GM12891 (cell line): ENCODE measurements around the gene COX5B. TPM values are rescaled to one million over a fixed set of nuclear protein-coding genes. Genes with fewer than 3 reads are reported as not detected.
"Not testable (repeated sequence)": the region's sequence is repeated elsewhere in the genome, so short reads cannot be mapped to it uniquely, and the experiment has no call there.

Experiments used
- DNase-seq: peaks from one replicate; pipeline ENCODE4 v3.0.0; 2011; ENCODE audit warnings: low spot score; ENCODE audit not compliant: insufficient read length
- FAIRE-seq: peaks from 2 replicates; lab custom pipeline; 2011; peaks lifted over from hg19 to GRCh38; lab: Jason Lieb, UNC
- PAX5 ChIP-seq: IDR thresholded peaks from 2 replicates; pipeline ENCODE4 v1.6.1; 2011; ENCODE audit warnings: low read length, moderate library complexity, mild to moderate bottlenecking; ENCODE audit not compliant: insufficient read depth, severe bottlenecking
- POLR2A ChIP-seq: IDR thresholded peaks from 2 replicates; pipeline ENCODE4 v1.6.1; 2011; ENCODE audit warnings: low read depth, low read length, control low read depth
- POLR2AphosphoS5 ChIP-seq: IDR thresholded peaks from 2 replicates; pipeline ENCODE4 v1.6.1; 2011; ENCODE audit warnings: low read depth, low read length, control low read depth
- POU2F2 ChIP-seq: IDR thresholded peaks from 2 replicates; pipeline ENCODE4 v1.6.1; 2011; ENCODE audit warnings: low read depth, mild to moderate bottlenecking, control low read depth, low read length, moderate library complexity
- SPI1 ChIP-seq: IDR thresholded peaks from 2 replicates; pipeline ENCODE4 v1.6.1; 2011; ENCODE audit warnings: low read depth, low read length, control low read depth
- TAF1 ChIP-seq: IDR thresholded peaks from 2 replicates; pipeline ENCODE4 v1.6.1; 2011; ENCODE audit warnings: low read depth, low read length, control low read depth
- polyA plus RNA-seq: library from polyadenylated mRNA; unstranded; fragments of >200 nt; gene quantifications from one replicate; pipeline ENCODE4 v1.2.1, GENCODE V29; 2012; ENCODE audit warnings: low read depth, missing spikeins, inconsistent platforms; ENCODE audit not compliant: missing spikeins

The COX5B gene
- 373 TPM for polyA plus RNA-seq

DNA sequence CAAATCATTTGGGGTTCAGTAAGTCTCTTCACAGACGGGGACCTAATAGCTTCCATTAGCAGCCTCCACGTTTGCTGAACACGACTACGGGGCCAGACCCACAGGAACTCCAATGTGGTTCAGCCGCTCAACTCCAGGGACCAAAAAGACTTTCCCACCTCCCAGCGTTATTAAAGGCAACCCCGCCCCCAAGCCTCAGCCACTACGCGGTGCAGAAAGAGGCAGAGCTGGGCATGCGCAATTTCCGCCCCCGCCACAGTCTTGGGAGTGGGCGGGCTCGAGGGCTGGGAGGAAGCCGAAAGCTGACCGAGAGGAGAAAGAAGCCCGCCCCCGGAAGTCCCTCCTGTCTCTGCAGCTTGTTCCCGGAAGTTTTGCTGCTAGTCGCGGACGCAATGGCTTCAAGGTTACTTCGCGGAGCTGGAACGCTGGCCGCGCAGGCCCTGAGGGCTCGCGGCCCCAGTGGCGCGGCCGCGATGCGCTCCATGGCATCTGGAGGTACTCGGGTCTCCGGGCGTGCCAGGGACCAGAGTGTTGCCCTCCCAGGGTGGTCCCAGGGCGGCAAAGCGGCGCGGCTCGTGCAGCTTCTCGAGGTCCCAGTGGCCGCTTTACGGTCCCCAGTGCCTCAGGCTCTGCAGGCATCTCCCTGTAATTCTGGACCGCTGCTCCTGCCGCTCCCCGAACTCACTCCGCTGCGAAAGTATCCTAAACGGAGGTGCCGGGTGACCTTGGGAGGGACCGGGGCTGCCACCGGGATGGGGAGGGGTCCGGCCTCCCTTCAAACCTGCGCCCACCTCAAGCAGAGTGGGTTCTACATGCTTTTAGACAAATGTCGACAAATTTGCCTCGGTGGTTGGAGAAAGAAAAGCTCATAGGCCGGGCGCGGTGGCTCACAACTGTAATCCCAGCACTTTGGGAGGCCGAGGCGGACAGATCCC, at the start of gene COX5B:
Gene COX5B (plus strand): TSS at position 368 of the 935 bp plus-strand sequence. CDS start 25 bp downstream, at position 393.
- FAIRE-seq (peak; percentile 87), DNase-seq (peak; percentile 98)
- TF ChIP-seq POU2F2 (no peak), SPI1 (peak; percentile 54), PAX5 (no peak), TAF1 (peak; percentile 99), POLR2A (peak; percentile 93), POLR2AphosphoS5 (peak; percentile 92)

DNA sequence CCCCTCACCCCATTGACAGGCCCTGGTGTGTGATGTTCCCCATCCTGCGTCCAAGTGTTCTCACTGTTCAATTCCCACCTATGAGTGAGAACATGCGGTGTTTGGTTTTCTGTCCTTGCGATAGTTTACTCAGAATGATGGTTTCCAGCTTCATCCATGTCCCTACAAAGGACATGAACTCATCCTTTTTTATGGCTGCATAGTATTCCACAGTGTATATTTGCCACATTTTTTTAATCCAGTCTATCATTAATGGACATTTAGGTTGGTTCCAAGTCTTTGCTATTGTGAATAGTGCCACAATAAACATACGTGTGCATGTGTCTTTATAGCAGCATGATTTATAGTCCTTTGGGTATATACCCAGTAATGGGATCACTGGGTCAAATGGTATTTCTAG, 49.7 kb upstream of the COX5B start:
- not testable (repeated sequence) for FAIRE-seq, DNase-seq

- not testable (repeated sequence) for DNase-seq, FAIRE-seq
These were observed 44.3 kb upstream of the COX5B start for GRCh38 chr2:97601537-97601936.

GRCh38 chr2:97605109-97605508, 40.8 kb upstream of the COX5B start:
- not testable (repeated sequence) for DNase-seq, FAIRE-seq

- FAIRE-seq, DNase-seq: not testable (repeated sequence)
These were observed 40.1 kb upstream of the COX5B start for GRCh38 chr2:97605524-97606339.

- DNase-seq, FAIRE-seq: not testable (repeated sequence)
These were observed 37.1 kb upstream of the COX5B start for GRCh38 chr2:97608745-97609144.

GRCh38 chr2:97611895-97612294, 34.0 kb upstream of the COX5B start:
- FAIRE-seq, DNase-seq: not testable (repeated sequence)

DNA sequence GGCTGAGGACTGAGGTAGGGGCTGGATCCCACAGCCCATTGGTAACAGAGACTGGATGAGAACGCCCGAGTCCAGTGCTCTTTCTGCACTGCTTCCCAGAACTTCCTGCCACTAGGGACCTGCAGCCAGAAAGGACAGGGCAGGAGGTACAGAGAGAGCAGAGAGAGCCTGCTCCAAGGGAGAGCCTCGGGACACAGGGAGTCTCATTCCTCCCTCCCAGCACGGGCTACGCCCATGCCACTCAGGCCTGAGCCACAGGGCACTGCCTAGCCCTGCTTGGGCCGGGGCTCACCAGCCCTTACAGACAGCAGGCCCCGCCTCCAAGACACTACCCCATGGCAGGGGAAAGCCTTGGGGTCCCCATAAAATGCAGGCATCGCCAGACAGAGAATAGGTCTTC, 30.1 kb upstream of the COX5B start:
- DNase-seq, FAIRE-seq: not testable (repeated sequence)

GRCh38 chr2:97617911-97618310, 28.0 kb upstream of the COX5B start:
- FAIRE-seq (no peak), DNase-seq (no peak)
- TF ChIP-seq PAX5: no peak
- no peak for TF ChIP-seq POLR2A
- no peak for TF ChIP-seq TAF1
- no peak for TF ChIP-seq POU2F2
- no peak for TF ChIP-seq SPI1
- TF ChIP-seq POLR2AphosphoS5: no peak

DNA sequence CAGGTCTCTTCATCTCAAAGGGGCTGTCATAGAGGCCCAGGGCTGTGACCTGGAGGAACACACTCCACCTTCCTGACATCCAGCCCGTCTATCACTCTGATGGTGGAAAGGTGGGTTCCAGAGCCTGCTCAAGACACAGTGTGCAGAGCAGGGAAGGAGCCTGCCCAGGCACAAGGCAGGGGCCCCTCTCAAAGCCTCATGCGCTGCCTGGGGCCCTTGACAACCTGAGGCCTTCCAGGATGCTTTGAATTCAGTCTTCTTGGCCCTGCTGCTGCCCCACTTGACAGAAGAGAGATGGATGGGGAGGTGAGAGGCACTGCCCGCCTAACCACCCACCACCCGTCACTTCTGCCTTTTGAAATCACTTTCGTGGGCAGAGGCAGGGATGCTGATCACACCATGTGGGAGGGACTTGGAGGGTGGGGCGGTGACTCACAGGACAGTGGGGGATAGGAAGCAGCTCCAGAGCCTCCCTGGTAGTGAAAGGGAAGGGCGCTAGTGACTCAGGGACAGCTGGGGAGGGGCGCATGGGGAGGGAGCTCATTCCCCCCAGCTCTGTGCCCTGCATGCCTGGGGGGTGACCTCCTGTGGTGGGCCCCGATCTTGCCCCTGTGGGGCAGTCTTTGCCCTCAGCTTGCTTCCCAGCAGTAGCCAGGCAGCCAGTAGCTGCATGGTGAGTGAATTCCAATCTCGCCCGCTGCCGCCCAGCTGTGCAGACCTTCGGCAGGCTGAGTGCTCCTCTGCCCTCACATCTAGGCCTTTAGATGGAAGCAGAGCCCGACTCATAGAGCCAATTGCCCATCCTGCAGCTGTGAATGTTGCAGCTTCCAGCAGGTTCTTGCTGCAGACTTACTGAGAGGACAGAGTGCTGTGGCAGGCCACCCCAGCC, 26.7 kb upstream of the COX5B start:
- DNase-seq, FAIRE-seq: not testable (repeated sequence)

GRCh38 chr2:97620492-97620891, 25.4 kb upstream of the COX5B start:
- not testable (repeated sequence) for FAIRE-seq, DNase-seq

GRCh38 chr2:97622976-97623375, 22.9 kb upstream of the COX5B start:
- FAIRE-seq, DNase-seq: not testable (repeated sequence)

- FAIRE-seq, DNase-seq: not testable (repeated sequence)
These were observed 20.4 kb upstream of the COX5B start for GRCh38 chr2:97625354-97626048.

DNA sequence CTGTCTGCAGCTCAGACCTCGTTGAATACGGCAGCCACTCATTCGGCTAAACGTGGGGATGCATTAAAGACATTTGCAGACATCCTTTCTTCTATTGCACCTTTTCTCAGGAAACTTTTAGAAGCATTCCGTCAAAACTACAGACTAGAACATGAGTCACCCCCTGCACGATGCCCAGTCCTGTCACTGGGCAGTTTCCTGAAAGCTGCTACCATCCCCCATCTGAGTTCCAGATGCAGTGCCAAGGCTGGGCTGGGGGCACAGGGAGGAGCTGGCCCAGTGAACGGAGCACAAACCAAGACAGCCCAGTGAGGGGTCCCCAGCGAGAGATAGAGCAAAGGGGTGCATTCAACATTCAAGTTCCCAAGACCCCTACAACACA, 19.8 kb upstream of the COX5B start:
- FAIRE-seq, DNase-seq: not testable (repeated sequence)
